Astrocyte (in vitro differentiated cells and primary cell): ENCODE measurements around the gene FCER2. TPM values are rescaled to one million over a fixed set of nuclear protein-coding genes. Genes with fewer than 3 reads are reported as not detected.
A peak's percentile ranks its signal among the peaks of the same experiment; 100 is the strongest.

ENCODE experiments used
- DNase-seq: peaks from one replicate; pipeline ENCODE4 v3.0.0-alpha.2; 2010; ENCODE audit warnings: low read depth
- FAIRE-seq: peaks from 2 replicates; lab custom pipeline; 2011; peaks lifted over from hg19 to GRCh38; lab: Jason Lieb, UNC
- H2AFZ ChIP-seq: 2 replicates; pipeline ENCODE4 v1.6.0; 2012; ENCODE audit warnings: low read depth, low read length, inconsistent platforms
- H3K27ac ChIP-seq: 2 replicates; pipeline ENCODE4 v1.5.1; 2011; ENCODE audit warnings: low read depth, low read length, inconsistent platforms
- H3K27me3 ChIP-seq: 2 replicates; pipeline ENCODE4 v1.6.0; 2011; ENCODE audit warnings: low read length, inconsistent platforms; ENCODE audit not compliant: insufficient read depth
- H3K36me3 ChIP-seq: 2 replicates; pipeline ENCODE4 v1.5.1; 2011; ENCODE audit warnings: low read length, inconsistent platforms; ENCODE audit not compliant: insufficient read depth
- H3K4me1 ChIP-seq: 2 replicates; pipeline ENCODE4 v1.5.1; 2011; ENCODE audit warnings: low read length, inconsistent platforms; ENCODE audit not compliant: insufficient read depth
- H3K4me2 ChIP-seq: 2 replicates; pipeline ENCODE4 v1.6.0; 2012; ENCODE audit warnings: low read length, inconsistent platforms
- H3K4me3 ChIP-seq: 2 replicates; pipeline ENCODE4 v1.5.1; 2011; ENCODE audit warnings: low read depth, mild to moderate bottlenecking, low read length, inconsistent platforms; ENCODE audit not compliant: insufficient read depth
- H3K79me2 ChIP-seq: 2 replicates; pipeline ENCODE4 v1.6.0; 2012; ENCODE audit warnings: mild to moderate bottlenecking, low read length, inconsistent platforms; ENCODE audit not compliant: insufficient read depth
- H3K9ac ChIP-seq: 2 replicates; pipeline ENCODE4 v1.6.0; 2012; ENCODE audit warnings: mild to moderate bottlenecking, low read length, inconsistent platforms
- H3K9me3 ChIP-seq: 2 replicates; pipeline ENCODE4 v1.5.1; 2012; ENCODE audit warnings: low read depth, mild to moderate bottlenecking, low read length, inconsistent platforms; ENCODE audit not compliant: insufficient read depth
- H4K20me1 ChIP-seq: 2 replicates; pipeline ENCODE4 v1.6.0; 2012; ENCODE audit warnings: low read length, inconsistent platforms; ENCODE audit not compliant: insufficient read depth
- H3K27ac Mint-ChIP-seq: one replicate; pipeline ENCODE4 v1.8.0; 2021; ENCODE audit warnings: mild to moderate bottlenecking, mixed read lengths; ENCODE audit not compliant: unreplicated experiment
- H3K27me3 Mint-ChIP-seq: one replicate; pipeline ENCODE4 v1.8.0; 2021; ENCODE audit warnings: low read depth, mixed read lengths; ENCODE audit not compliant: unreplicated experiment
- H3K36me3 Mint-ChIP-seq: one replicate; pipeline ENCODE4 v1.8.0; 2021; ENCODE audit warnings: low read depth, mixed read lengths; ENCODE audit not compliant: unreplicated experiment
- H3K4me1 Mint-ChIP-seq: one replicate; pipeline ENCODE4 v1.8.0; 2021; ENCODE audit warnings: low read depth, mixed read lengths; ENCODE audit not compliant: unreplicated experiment
- H3K4me3 Mint-ChIP-seq: one replicate; pipeline ENCODE4 v1.8.0; 2021; ENCODE audit warnings: mild to moderate bottlenecking, moderate library complexity, mixed read lengths; ENCODE audit not compliant: unreplicated experiment
- H3K9me3 Mint-ChIP-seq: one replicate; pipeline ENCODE4 v1.8.0; 2021; ENCODE audit warnings: mild to moderate bottlenecking, mixed read lengths; ENCODE audit not compliant: unreplicated experiment
- EZH2 ChIP-seq: IDR thresholded peaks from 2 replicates; pipeline ENCODE4 v1.6.1; 2012; ENCODE audit warnings: mild to moderate bottlenecking, low read length, inconsistent platforms; ENCODE audit not compliant: insufficient read depth
- total RNA-seq: library from RNA; stranded (reverse); gene quantifications from 2 replicates; pipeline ENCODE4 v1.2.1, GENCODE V29; 2021
- TF ChIP-seq, protein P1 (sequence below): IDR thresholded peaks from 2 replicates; pipeline ENCODE4 v1.5.1; 2011; ENCODE audit warnings: low read depth, mild to moderate bottlenecking, inconsistent platforms, low read length, moderate library complexity; ENCODE audit not compliant: insufficient read depth

The FCER2 gene
- total RNA-seq, 1 donor from 2014 or later = not detected

- H3K27ac Mint-ChIP-seq = no peak overlapping the region
Observed at GRCh38 chr19:7674010-7675005, 27.6 kb downstream of the FCER2 start.

GRCh38 chr19:7672522-7672921 is 29.4 kb downstream of the FCER2 start:
- no peaks in the 10 kb centered on the region for H3K9me3 ChIP-seq
- Mint-ChIP-seq H3K9me3 (peaks cover 14% of the 10 kb centered on the region), H3K27ac (no peak overlapping the region), H3K36me3 (peaks cover 2% of the 10 kb centered on the region), H3K4me3 (no peak overlapping the region), H3K27me3 (peaks cover 77% of the 10 kb centered on the region), H3K4me1 (no peaks in the 10 kb centered on the region)
- H2AFZ ChIP-seq = no peak overlapping the region
- H3K79me2 ChIP-seq = no peaks in the 10 kb centered on the region
- no peak overlapping the region for H3K4me2 ChIP-seq
- peaks cover 6% of the 10 kb centered on the region for H3K27me3 ChIP-seq
- no peak overlapping the region for H3K27ac ChIP-seq
- no peaks in the 10 kb centered on the region for H3K4me1 ChIP-seq
- no peak for FAIRE-seq
- no peaks in the 10 kb centered on the region for H3K36me3 ChIP-seq
- no peak overlapping the region for H3K4me3 ChIP-seq
- no peak overlapping the region for H3K9ac ChIP-seq
- TF ChIP-seq EZH2 = no peak
- TF ChIP-seq, protein P1, sequence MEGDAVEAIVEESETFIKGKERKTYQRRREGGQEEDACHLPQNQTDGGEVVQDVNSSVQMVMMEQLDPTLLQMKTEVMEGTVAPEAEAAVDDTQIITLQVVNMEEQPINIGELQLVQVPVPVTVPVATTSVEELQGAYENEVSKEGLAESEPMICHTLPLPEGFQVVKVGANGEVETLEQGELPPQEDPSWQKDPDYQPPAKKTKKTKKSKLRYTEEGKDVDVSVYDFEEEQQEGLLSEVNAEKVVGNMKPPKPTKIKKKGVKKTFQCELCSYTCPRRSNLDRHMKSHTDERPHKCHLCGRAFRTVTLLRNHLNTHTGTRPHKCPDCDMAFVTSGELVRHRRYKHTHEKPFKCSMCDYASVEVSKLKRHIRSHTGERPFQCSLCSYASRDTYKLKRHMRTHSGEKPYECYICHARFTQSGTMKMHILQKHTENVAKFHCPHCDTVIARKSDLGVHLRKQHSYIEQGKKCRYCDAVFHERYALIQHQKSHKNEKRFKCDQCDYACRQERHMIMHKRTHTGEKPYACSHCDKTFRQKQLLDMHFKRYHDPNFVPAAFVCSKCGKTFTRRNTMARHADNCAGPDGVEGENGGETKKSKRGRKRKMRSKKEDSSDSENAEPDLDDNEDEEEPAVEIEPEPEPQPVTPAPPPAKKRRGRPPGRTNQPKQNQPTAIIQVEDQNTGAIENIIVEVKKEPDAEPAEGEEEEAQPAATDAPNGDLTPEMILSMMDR = no peak
- no peak for DNase-seq
- no peaks in the 10 kb centered on the region for H4K20me1 ChIP-seq

More at GRCh38 chr19:7674010-7675005, 27.6 kb downstream of the FCER2 start:
- H3K36me3 ChIP-seq = no peaks in the 10 kb centered on the region
- H3K27me3 ChIP-seq = peaks cover 9% of the 10 kb centered on the region
- no peak overlapping the region for H3K4me3 ChIP-seq
- H3K9me3 ChIP-seq = no peaks in the 10 kb centered on the region
- no peak overlapping the region for H3K27ac ChIP-seq
- peak overlapping the region; percentile 11 for H3K4me2 ChIP-seq
- Mint-ChIP-seq H3K27me3 (peaks cover 74% of the 10 kb centered on the region), H3K9me3 (peaks cover 12% of the 10 kb centered on the region), H3K4me3 (no peak overlapping the region), H3K4me1 (no peaks in the 10 kb centered on the region), H3K36me3 (peaks cover 2% of the 10 kb centered on the region)
- no peaks in the 10 kb centered on the region for H3K4me1 ChIP-seq
- TF ChIP-seq EZH2 = no peak
- TF ChIP-seq, protein P1 = no peak
- no peaks in the 10 kb centered on the region for H3K79me2 ChIP-seq
- H3K9ac ChIP-seq = no peak overlapping the region
- no peaks in the 10 kb centered on the region for H4K20me1 ChIP-seq
- FAIRE-seq (no peak), DNase-seq (peak; percentile 22)
- peak overlapping the region; percentile 52 for H2AFZ ChIP-seq

DNA sequence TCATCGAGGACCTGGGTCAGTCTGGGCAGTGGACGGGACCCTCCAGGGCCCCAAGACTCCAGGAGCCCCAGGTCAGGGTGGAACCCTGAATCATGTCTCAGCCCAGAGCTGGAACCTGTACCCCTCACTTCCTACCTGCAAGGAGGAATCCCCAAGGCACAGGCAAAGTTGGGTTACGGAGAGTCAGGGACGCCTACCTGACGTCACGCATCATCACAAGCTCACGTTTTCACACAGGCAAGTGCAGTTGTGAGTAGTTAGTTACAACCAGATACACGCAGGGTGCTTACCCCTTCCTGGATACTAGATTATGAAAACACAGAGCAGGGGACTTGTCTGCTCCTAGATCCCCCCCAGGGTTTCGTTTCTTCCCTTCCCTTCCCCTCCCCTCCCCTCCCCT is 31.1 kb downstream of the FCER2 start:
- peaks cover 4% of the 10 kb centered on the region for H3K27me3 ChIP-seq

More for the DNA sequence above, 31.1 kb downstream of the FCER2 start:
- Histone ChIP-seq H3K36me3 (no peaks in the 10 kb centered on the region), H3K4me3 (no peak overlapping the region), H3K4me1 (no peaks in the 10 kb centered on the region), H4K20me1 (no peaks in the 10 kb centered on the region), H3K9ac (no peak overlapping the region), H3K4me2 (no peak overlapping the region), H3K27ac (no peak overlapping the region), H2AFZ (no peak overlapping the region), H3K79me2 (no peaks in the 10 kb centered on the region), H3K9me3 (no peaks in the 10 kb centered on the region)
- H3K4me1 Mint-ChIP-seq = no peaks in the 10 kb centered on the region
- TF ChIP-seq, protein P1 = no peak
- no peak for TF ChIP-seq EZH2
- H3K36me3 Mint-ChIP-seq = peaks cover 2% of the 10 kb centered on the region
- no peak overlapping the region for H3K27ac Mint-ChIP-seq
- H3K27me3 Mint-ChIP-seq = peaks cover 68% of the 10 kb centered on the region
- H3K9me3 Mint-ChIP-seq = peaks cover 16% of the 10 kb centered on the region
- no peak for DNase-seq
- H3K4me3 Mint-ChIP-seq = no peak overlapping the region
- no peak for FAIRE-seq
